K562 (cell line): ENCODE data around the gene TENT4A. TPM values are rescaled to one million over a fixed set of nuclear protein-coding genes. Genes with fewer than 3 reads are reported as not detected.

ENCODE experiments used
- ATAC-seq: fragments of 200-7000 bp; cut with Tn5 transposase; 3 replicates; pipeline ENCODE4 v1.9.1; 2020; ENCODE audit warnings: moderate library complexity
- BruUV-seq: library from RNA; stranded (reverse); fragments of 400-500 nt; replicated peaks from 2 replicates; lab custom pipeline; 2021; lab: Mats Ljungman, UMichigan
- CTCF ChIA-PET: fragments of 300-600 bp; formaldehyde crosslinking; extraction: SDS; loops from one replicate; lab custom pipeline; 2021; ENCODE audit warnings: low intra/inter-chr PET ratio; lab: Yijun Ruan, JAX
- POLR2A ChIA-PET: fragments of 300-600, 350-650 bp; sonication (Branson Sonifier 250); formaldehyde crosslinking; extraction: SDS; loops from one replicate; lab custom pipeline; 2021; ENCODE audit warnings: antibody characterized with exemption, inconsistent platforms; lab: Yijun Ruan, JAX
- DNase-seq, 4 experiments: peaks; one replicate each; pipeline versions ENCODE4 v3.0.0 to v3.0.0-alpha.2; 2011 to 2018; ENCODE audit warnings: low spot score in 3 of 4, mixed read lengths in 3 of 4; ENCODE audit errors: extremely low read depth in 1 of 4
- FAIRE-seq: peaks from 2 replicates; lab custom pipeline; 2011; peaks lifted over from hg19 to GRCh38; lab: Jason Lieb, UNC
- H2AFZ ChIP-seq: 2 replicates; pipeline ENCODE4 v1.6.0; 2011; ENCODE audit warnings: low read depth, low read length, control low read depth, inconsistent platforms
- H3K27ac ChIP-seq: fragments of 200-600 bp; 3 replicates; pipeline ENCODE4 v1.8.0; 2011; ENCODE audit warnings: low read depth, mild to moderate bottlenecking, control low read depth, inconsistent platforms, low read length, moderate library complexity, mixed read lengths; ENCODE audit errors: extremely low read depth
- H3K27me3 ChIP-seq, 2 experiments: fragments of 300-600 bp in 1 of 2; 2 replicates in 1 of 2; 3 replicates in 1 of 2; pipeline versions ENCODE4 v1.6.0 to v1.8.0; 2011; ENCODE audit warnings: inconsistent platforms in 2 of 2, low read length in 2 of 2, mild to moderate bottlenecking in 1 of 2, mixed read lengths in 1 of 2, moderate library complexity in 1 of 2; ENCODE audit not compliant: control insufficient read depth in 2 of 2, insufficient read depth in 2 of 2
- H3K36me3 ChIP-seq: fragments of 300-600 bp; 3 replicates; pipeline ENCODE4 v1.8.0; 2011; ENCODE audit warnings: mild to moderate bottlenecking, low read length, inconsistent platforms; ENCODE audit not compliant: control insufficient read depth, insufficient read depth
- H3K4me1 ChIP-seq, 2 experiments: fragments of 200-600 bp in 1 of 2; replicated peaks in 1 of 2; 2 replicates in 1 of 2; 3 replicates in 1 of 2; pipeline versions ENCODE4 v1.5.1 to v1.8.0; 2011; ENCODE audit warnings: inconsistent platforms in 2 of 2, low read length in 2 of 2, mild to moderate bottlenecking in 1 of 2, mixed read lengths in 1 of 2, moderate library complexity in 1 of 2; ENCODE audit not compliant: control insufficient read depth in 2 of 2, insufficient read depth in 2 of 2
- H3K4me2 ChIP-seq: 2 replicates; pipeline ENCODE4 v1.6.1; 2011; ENCODE audit warnings: low read length, control low read depth, inconsistent platforms, mixed read lengths; ENCODE audit not compliant: insufficient read depth
- H3K4me3 ChIP-seq: fragments of 200-600 bp; sonication (generic), shearing (Covaris generic); 2 replicates; pipeline ENCODE4 v1.5.1; 2016; ENCODE audit warnings: control low read depth, inconsistent platforms
- H3K79me2 ChIP-seq: fragments of 200-600 bp; 3 replicates; pipeline ENCODE4 v1.8.0; 2011; ENCODE audit warnings: low read length, inconsistent platforms; ENCODE audit not compliant: control insufficient read depth, insufficient read depth
- H3K9ac ChIP-seq, 2 experiments: 2 replicates each; pipeline versions ENCODE4 v1.6.0 to v1.6.1; 2011; ENCODE audit warnings: low read depth in 2 of 2, low read length in 2 of 2, control low read depth in 1 of 2, inconsistent platforms in 1 of 2, mild to moderate bottlenecking in 1 of 2, mixed read lengths in 1 of 2; ENCODE audit not compliant: insufficient read depth in 1 of 2
- H3K9me1 ChIP-seq: one replicate; pipeline ENCODE4 v1.6.0; 2011; ENCODE audit warnings: inconsistent platforms, mild to moderate bottlenecking, low read length, moderate library complexity; ENCODE audit not compliant: control insufficient read depth, insufficient read depth
- H3K9me3 ChIP-seq: replicated peaks from 2 replicates; pipeline ENCODE4 v1.5.1; 2011; ENCODE audit warnings: low read depth, low read length, inconsistent platforms; ENCODE audit not compliant: control insufficient read depth, insufficient read depth
- H4K20me1 ChIP-seq: replicated peaks from 2 replicates; pipeline ENCODE4 v1.6.1; 2011; ENCODE audit warnings: low read length, inconsistent platforms, mixed read lengths; ENCODE audit not compliant: control insufficient read depth, insufficient read depth
- CBX5 ChIP-seq: IDR thresholded peaks from 2 replicates; pipeline ENCODE4 v1.6.1; 2014; ENCODE audit warnings: low read depth, borderline replicate concordance
- SOX6 ChIP-seq: fragments of 450-650 bp; IDR thresholded peaks from 2 replicates; pipeline ENCODE4 v1.6.1; 2014; ENCODE audit warnings: mild to moderate bottlenecking
- ZNF263 ChIP-seq: sonication (generic); formaldehyde crosslinking; IDR thresholded peaks from 2 replicates; pipeline ENCODE4 v1.8.0; 2022; ENCODE audit warnings: mild to moderate bottlenecking, missing genetic modification reagents, borderline replicate concordance
- WGBS: fragments of 100-300 bp; shearing (Covaris generic); methylation state at CpG from one replicate; pipeline ENCODE4 v1.1.6; 2016; ENCODE audit warnings: low coverage, mixed read lengths; ENCODE audit not compliant: insufficient coverage; ENCODE audit errors: missing lambda C conversion rate; 5-methylcytosine and 5-hydroxymethylcytosine counted together
- in situ Hi-C: fragments of 300-500 bp; cut with MboI; formaldehyde crosslinking; loops from 4 replicates; pipeline ENCODE4 v1.15.0; 2018; ENCODE audit warnings: inconsistent platforms, mixed read lengths
- intact Hi-C: fragments of 100-400 bp; cut with micrococcal nuclease; formaldehyde crosslinking; loops from 2 replicates; pipeline ENCODE4 v1.14.2; 2022
- polyA plus RNA-seq, 8 experiments: library from polyadenylated mRNA; depleted of rRNA in 4 of 8; stranded (reverse) in 5 of 8; unstranded in 3 of 8; fragments of >200 nt; fragmentation: Nextera tagmentation in 2 of 8; fragmentation: Illumina TruSeq in 1 of 8; extraction: Ambion mirVana in 2 of 8; extraction: Trizol in 1 of 8; gene quantifications; 2 replicates each; pipeline versions ENCODE4 v1.2.1 to v1.2.3, GENCODE V29; 2011 to 2014; ENCODE audit warnings: inconsistent platforms in 1 of 8, missing spikeins in 1 of 8
- total RNA-seq, 7 experiments: library from RNA; depleted of rRNA in 6 of 7; stranded (reverse); fragments of >200 nt in 6 of 7; fragmentation: Illumina TruSeq in 2 of 7; extraction: Trizol in 2 of 7; gene quantifications; 2 replicates each; pipeline versions ENCODE4 v1.2.1 to v1.2.3, GENCODE V29; 2011 to 2021; ENCODE audit warnings: low replicate concordance in 1 of 7
- TF ChIP-seq, protein P1 (sequence below), 2 experiments: fragments of 200-800 bp in 1 of 2; sonication (Bioruptor generic) in 1 of 2; sonication (generic) in 1 of 2; formaldehyde crosslinking in 1 of 2; IDR thresholded peaks in 1 of 2; conservative IDR thresholded peaks in 1 of 2; 2 replicates each; pipeline versions ENCODE4 v1.5.0 to v1.6.1; 2016 to 2020; ENCODE audit warnings: missing compliant biosample characterization in 1 of 2, missing genetic modification characterization in 1 of 2, missing genetic modification reagents in 1 of 2

Gene TENT4A
- total and polyA plus RNA-seq, 9 of the 15 experiments (the other 6 are each of a cell fraction or from before 2014, with no cell fraction given), result 1.3 to 27.3 (median 13.0) TPM

- Histone ChIP-seq H3K9me3 (no peaks in the 10 kb centered on the region), H3K4me2 (no peak overlapping the region), H3K79me2 (no peaks in the 10 kb centered on the region), H3K4me3 (no peak overlapping the region), H3K4me1 (no peaks in the 10 kb centered on the region; a peak in 1 of 5 replicates), H3K27ac (no peak overlapping the region), H3K9me1 (no peaks in the 10 kb centered on the region), H3K27me3 (peaks cover 40 to 69% of the 10 kb centered on the region in 2 experiments), H2AFZ (no peak overlapping the region), H3K36me3 (no peaks in the 10 kb centered on the region), H3K9ac (no peak overlapping the region), H4K20me1 (no peaks in the 10 kb centered on the region; the same call in 1 of the 2 replicates)
- FAIRE-seq (no peak), DNase-seq (no peak), ATAC-seq (no peak)
- in situ Hi-C loops, result no loop called here
- BruUV-seq, result no TSS peak
- intact Hi-C loops, result no loop called here
- POLR2A ChIA-PET, result interaction anchor here (2.6 kb wide), 1 partner anchor 8 kb away, joined by 7 read pairs; no protein-coding TSS in a partner anchor
- CTCF ChIA-PET, result no interaction called here
- 2% methylated on average over 7 of the region's 7 CpGs for WGBS
- TF ChIP-seq, protein P1, sequence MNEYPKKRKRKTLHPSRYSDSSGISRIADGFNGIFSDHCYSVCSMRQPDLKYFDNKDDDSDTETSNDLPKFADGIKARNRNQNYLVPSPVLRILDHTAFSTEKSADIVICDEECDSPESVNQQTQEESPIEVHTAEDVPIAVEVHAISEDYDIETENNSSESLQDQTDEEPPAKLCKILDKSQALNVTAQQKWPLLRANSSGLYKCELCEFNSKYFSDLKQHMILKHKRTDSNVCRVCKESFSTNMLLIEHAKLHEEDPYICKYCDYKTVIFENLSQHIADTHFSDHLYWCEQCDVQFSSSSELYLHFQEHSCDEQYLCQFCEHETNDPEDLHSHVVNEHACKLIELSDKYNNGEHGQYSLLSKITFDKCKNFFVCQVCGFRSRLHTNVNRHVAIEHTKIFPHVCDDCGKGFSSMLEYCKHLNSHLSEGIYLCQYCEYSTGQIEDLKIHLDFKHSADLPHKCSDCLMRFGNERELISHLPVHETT (CRISPR knock-in tag; conservative IDR thresholded peaks at IDR 0.05 in 1 of 2, IDR thresholded peaks at IDR 0.05 in 1 of 2), result no peak
- TF ChIP-seq ZNF263 (CRISPR knock-in tag) (no peak), CBX5 (no peak), SOX6 (no peak)
Measured at GRCh38 chr5:6788439-6788838, 75.2 kb downstream of the TENT4A start.
